Esophagus squamous epithelium (tissue), 5 donors: Measurements from ENCODE around the gene ZNHIT1. TPM values are rescaled to one million over a fixed set of nuclear protein-coding genes. Genes with fewer than 3 reads are reported as not detected.
"Not testable (repeated sequence)": the region's sequence is repeated elsewhere in the genome, so short reads cannot be mapped to it uniquely, and the experiment has no call there.

Experiments used
- DNase-seq: peaks from one replicate; lab custom pipeline; 2025; lab: John Stamatoyannopoulos, UW
- H3K27ac ChIP-seq, 4 donors: fragments of 200-600 bp; sonication (generic); one replicate each; pipeline ENCODE4 v1.5.1; 2016 to 2019; ENCODE audit warnings: mild to moderate bottlenecking in 1 of 4
- H3K27me3 ChIP-seq, 4 donors: fragments of 200-600 bp; sonication (generic); 1 replicate in 3 of 4; 2 replicates in 1 of 4; pipeline versions ENCODE4 v1.5.1 to v1.6.0; 2017 to 2021; ENCODE audit warnings: antibody characterized with exemption in 1 of 4
- H3K36me3 ChIP-seq, 3 donors: fragments of 200-600 bp; sonication (generic); one replicate each; pipeline ENCODE4 v1.5.1; 2016 to 2019
- H3K4me1 ChIP-seq, 3 donors: fragments of 200-600 bp; sonication (generic); one replicate each; pipeline ENCODE4 v1.5.1; 2017 to 2019
- H3K4me3 ChIP-seq, 4 donors: fragments of 200-600 bp; sonication (generic); 1 replicate in 3 of 4; 2 replicates in 1 of 4; pipeline ENCODE4 v1.5.1; 2016 to 2019; ENCODE audit warnings: mild to moderate bottlenecking in 2 of 4, moderate library complexity in 1 of 4
- H3K9me3 ChIP-seq, 3 donors: fragments of 200-600 bp; sonication (generic); one replicate each; pipeline ENCODE4 v1.5.1; 2016 to 2019
- POLR2A ChIP-seq, 4 donors: fragments of 450-650 bp; IDR thresholded peaks; one replicate each; pipeline ENCODE4 v1.6.1; 2017; ENCODE audit warnings: antibody characterized with exemption in 4 of 4, mild to moderate bottlenecking in 4 of 4, moderate library complexity in 3 of 4
- WGBS, 2 donors: methylation state at CpG; one replicate each; pipeline ENCODE4 v1.1.5; 2018; 5-methylcytosine and 5-hydroxymethylcytosine counted together
- intact Hi-C: fragments of 100-400 bp; cut with DNase I; formaldehyde crosslinking; loops from one replicate; pipeline ENCODE4 v1.15.0; 2022
- total RNA-seq, 4 donors: library from RNA; depleted of rRNA; stranded (reverse); fragments of >200 nt; gene quantifications; one replicate each; pipeline ENCODE4 v1.1.0, GENCODE V29; 2016
- TF ChIP-seq, protein P1 (sequence below), 6 experiments: fragments of 450-650 bp in 4 of 6; fragments of 200-600 bp in 2 of 6; sonication (generic) in 2 of 6; IDR thresholded peaks; one replicate each; pipeline ENCODE4 v1.5.1; 2016 to 2019; ENCODE audit warnings: antibody characterized with exemption in 6 of 6, mild to moderate bottlenecking in 4 of 6, moderate library complexity in 4 of 6
- donor health status: DM: yes; HTN: yes; CAD: no.

ZNHIT1 gene
- total RNA-seq, 4 donors from 2014 or later, result 51.3 to 87.9 (median 64.4) TPM

DNA sequence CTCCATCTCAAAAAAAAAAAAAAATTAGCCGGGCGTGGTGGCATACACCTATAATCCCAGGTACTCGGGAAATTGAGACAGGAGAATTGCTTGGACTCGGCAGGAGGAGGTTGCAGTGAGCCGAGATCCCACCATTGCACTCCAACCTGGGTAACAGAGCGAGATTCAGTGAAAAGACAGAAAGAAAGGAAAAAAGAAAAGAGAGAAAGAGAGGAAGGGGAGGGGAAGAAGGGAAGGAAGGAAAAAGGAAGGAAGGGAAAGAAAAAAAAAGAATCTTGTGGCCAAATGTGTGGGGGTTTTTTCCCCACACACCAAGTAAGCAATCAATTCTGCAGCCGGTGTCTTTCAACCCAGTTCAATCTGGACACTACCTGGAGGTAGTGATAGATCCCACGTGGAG, 28.9 kb upstream of the ZNHIT1 start:
- TF ChIP-seq POLR2A (IDR thresholded peaks at IDR 0.05), result no peak
- TF ChIP-seq, protein P1, sequence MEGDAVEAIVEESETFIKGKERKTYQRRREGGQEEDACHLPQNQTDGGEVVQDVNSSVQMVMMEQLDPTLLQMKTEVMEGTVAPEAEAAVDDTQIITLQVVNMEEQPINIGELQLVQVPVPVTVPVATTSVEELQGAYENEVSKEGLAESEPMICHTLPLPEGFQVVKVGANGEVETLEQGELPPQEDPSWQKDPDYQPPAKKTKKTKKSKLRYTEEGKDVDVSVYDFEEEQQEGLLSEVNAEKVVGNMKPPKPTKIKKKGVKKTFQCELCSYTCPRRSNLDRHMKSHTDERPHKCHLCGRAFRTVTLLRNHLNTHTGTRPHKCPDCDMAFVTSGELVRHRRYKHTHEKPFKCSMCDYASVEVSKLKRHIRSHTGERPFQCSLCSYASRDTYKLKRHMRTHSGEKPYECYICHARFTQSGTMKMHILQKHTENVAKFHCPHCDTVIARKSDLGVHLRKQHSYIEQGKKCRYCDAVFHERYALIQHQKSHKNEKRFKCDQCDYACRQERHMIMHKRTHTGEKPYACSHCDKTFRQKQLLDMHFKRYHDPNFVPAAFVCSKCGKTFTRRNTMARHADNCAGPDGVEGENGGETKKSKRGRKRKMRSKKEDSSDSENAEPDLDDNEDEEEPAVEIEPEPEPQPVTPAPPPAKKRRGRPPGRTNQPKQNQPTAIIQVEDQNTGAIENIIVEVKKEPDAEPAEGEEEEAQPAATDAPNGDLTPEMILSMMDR (IDR thresholded peaks at IDR 0.05), result no peak
- WGBS, 2 donors, result 70 to 73% methylated on average over 8 of the region's 8 CpGs
- H3K9me3 ChIP-seq, result no peaks in the 10 kb centered on the region
- H3K4me1 ChIP-seq, result peaks cover 0 to 5% (median 0%) of the 10 kb centered on the region in 3 donors
- no peak for DNase-seq
- H3K4me3 ChIP-seq, result no peak overlapping the region
- H3K27ac ChIP-seq, result no peak overlapping the region
- H3K27me3 ChIP-seq, result peaks cover 0 to 30% (median 0%) of the 10 kb centered on the region in 4 donors
- H3K36me3 ChIP-seq, result no peaks in the 10 kb centered on the region
- intact Hi-C loops, result no loop called here

DNA sequence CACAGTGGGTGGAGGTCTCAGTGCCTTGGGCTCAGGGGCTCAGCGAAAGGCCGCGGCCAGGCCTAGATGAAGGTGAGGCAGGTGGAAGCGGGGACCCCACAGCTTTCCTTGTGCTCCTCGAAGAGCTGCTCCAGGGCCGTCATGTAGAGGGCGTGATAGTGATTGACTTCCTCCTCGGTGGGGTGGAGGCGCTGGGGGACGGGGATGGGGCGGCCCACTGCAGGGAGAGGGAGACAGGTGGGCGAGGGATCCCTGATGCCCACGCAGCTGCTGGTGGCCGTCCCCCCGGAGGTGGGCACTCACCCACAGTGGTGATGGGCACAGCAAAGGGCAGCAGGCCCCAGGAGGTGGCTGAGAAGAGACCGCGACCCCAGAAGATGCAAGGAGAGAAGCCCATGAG, 22.1 kb upstream of the ZNHIT1 start:
- Histone ChIP-seq H3K27ac (no peak overlapping the region), H3K4me3 (no peak overlapping the region), H3K4me1 (peaks cover 0 to 5% (median 0%) of the 10 kb centered on the region in 3 donors), H3K9me3 (no peaks in the 10 kb centered on the region), H3K27me3 (peaks cover 0 to 51% (median 6%) of the 10 kb centered on the region in 4 donors), H3K36me3 (no peaks in the 10 kb centered on the region)
- no peak for DNase-seq
- WGBS, 2 donors, result 77 to 86% methylated on average over 1 to 3 of the region's 17 CpGs
- intact Hi-C loops, result no loop called here
- TF ChIP-seq POLR2A (IDR thresholded peaks at IDR 0.05), result no peak
- TF ChIP-seq, protein P1 (IDR thresholded peaks at IDR 0.05), result no peak

DNA sequence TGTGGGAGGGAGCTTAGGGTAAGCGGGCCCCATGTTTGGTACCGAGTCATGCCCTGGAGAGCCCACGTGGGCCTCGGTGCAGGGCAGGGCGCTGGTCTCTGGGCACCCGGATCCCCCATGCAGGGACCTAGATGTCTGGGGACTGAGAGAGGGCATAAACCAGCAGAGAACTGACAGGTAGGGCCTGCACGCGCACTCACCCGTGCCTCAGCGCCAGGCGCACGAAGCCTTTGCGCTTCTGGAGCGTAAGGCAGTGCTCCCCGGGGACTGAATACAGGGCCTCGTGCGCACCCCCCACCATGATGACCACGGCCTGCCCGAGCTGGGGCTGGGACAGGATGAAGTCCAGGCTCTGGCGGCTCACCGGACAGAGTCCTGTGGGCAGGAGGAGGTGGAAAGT, 20.0 kb upstream of the ZNHIT1 start:
- peaks cover 6 to 14% (median 10%) of the 10 kb centered on the region in 3 donors for H3K4me1 ChIP-seq
- no peaks in the 10 kb centered on the region for H3K36me3 ChIP-seq
- intact Hi-C loops, result no loop called here
- no peak overlapping the region for H3K27ac ChIP-seq
- WGBS, 2 donors, result 69 to 80% methylated on average over 3 to 11 of the region's 21 CpGs
- peaks cover 0 to 72% (median 18%) of the 10 kb centered on the region in 4 donors for H3K27me3 ChIP-seq
- TF ChIP-seq POLR2A (IDR thresholded peaks at IDR 0.05), result no peak
- TF ChIP-seq, protein P1 (IDR thresholded peaks at IDR 0.05), result no peak
- no peak overlapping the region for H3K4me3 ChIP-seq
- no peak for DNase-seq
- H3K9me3 ChIP-seq, result no peaks in the 10 kb centered on the region

DNA sequence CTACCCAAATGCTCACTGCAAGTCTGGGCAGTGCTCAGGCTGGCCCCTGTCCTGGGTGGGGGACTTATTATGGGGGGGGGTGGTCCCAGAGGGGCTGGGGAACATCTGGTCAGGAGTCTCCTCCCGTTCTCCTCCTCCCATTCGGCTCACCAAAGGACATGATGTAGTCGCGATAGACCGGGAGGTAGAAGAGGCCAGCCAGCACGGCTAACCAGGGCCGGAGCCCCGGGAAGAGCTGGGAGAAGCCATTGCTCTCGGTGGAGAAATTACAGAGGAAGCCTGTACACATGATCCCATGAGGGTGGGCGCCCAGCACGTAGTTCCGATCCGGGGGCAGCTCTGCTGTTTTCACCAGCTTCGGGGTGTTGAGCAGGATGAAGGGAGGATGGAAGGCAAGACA, 19.5 kb upstream of the ZNHIT1 start:
- DNase-seq, result no peak
- intact Hi-C loops, result no loop called here
- peaks cover 0 to 77% (median 18%) of the 10 kb centered on the region in 4 donors for H3K27me3 ChIP-seq

DNA sequence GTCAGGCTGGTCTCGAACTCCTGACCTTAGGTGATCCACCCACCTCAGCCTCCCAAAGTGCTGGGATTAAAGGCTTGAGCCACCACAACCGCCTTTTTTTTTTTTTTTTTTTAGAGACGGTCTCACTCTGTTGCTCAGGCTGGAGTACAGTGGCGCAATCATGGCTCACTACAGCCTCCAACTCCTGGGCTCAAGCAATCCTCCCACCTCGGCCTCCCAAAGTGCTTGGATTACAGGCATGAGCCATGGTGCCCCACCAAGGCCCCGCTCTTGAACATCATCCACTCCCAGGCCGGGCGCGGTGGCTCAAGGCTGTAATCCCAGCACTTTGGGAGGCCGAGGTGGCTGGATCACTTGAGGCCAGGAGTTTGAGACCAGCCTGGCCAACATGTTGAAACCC, 18.4 kb upstream of the ZNHIT1 start:
- intact Hi-C loops, H3K4me3 ChIP-seq, DNase-seq, H3K36me3 ChIP-seq, H3K9me3 ChIP-seq, H3K27ac ChIP-seq: not testable (repeated sequence)
- peaks cover 0 to 87% (median 18%) of the 10 kb centered on the region in 4 donors for H3K27me3 ChIP-seq
- H3K4me1 ChIP-seq, result peaks cover 6 to 14% (median 10%) of the 10 kb centered on the region in 3 donors
- 86 to 87% methylated on average over 6 to 7 of the region's 10 CpGs for whole genome bisulfite sequencing, 2 donors

More for the DNA sequence above, 19.5 kb upstream of the ZNHIT1 start:
- Histone ChIP-seq H3K27ac (no peak overlapping the region), H3K4me3 (no peak overlapping the region), H3K36me3 (no peaks in the 10 kb centered on the region), H3K4me1 (peaks cover 6 to 14% (median 10%) of the 10 kb centered on the region in 3 donors), H3K9me3 (no peaks in the 10 kb centered on the region)
- 78 to 79% methylated on average over 14 of the region's 14 CpGs for WGBS, 2 donors
- TF ChIP-seq POLR2A (IDR thresholded peaks at IDR 0.05), result no peak
- TF ChIP-seq, protein P1 (IDR thresholded peaks at IDR 0.05), result no peak

DNA sequence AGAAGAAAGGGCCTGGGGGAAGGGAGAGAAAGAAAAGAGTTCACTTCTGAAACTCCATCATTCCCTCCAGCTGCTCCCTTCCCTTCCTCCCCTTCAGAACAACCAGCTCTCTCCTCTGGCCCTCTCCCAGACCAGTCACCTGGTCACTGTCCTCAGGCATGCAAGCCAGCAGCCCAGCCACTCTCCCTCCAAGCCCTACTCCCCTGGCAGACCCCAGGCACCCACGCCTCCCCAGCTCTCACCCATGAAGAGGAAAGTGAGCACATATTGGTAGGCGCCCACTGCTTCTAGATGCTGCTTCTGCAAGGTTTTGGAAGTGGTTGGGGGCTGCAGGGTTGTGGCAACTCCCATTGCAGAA, 17.5 kb upstream of the ZNHIT1 start:
- TF ChIP-seq POLR2A (IDR thresholded peaks at IDR 0.05), result no peak
- TF ChIP-seq, protein P1 (IDR thresholded peaks at IDR 0.05), result no peak
- intact Hi-C loops, result no loop called here
- DNase-seq, result no peak
- H3K27me3 ChIP-seq, result peaks cover 0 to 86% (median 18%) of the 10 kb centered on the region in 4 donors
- H3K36me3 ChIP-seq, result no peaks in the 10 kb centered on the region
- 78 to 94% methylated on average over 1 to 2 of the region's 2 CpGs for whole genome bisulfite sequencing, 2 donors
- H3K4me3 ChIP-seq, result no peak overlapping the region
- H3K9me3 ChIP-seq, result no peaks in the 10 kb centered on the region
- H3K4me1 ChIP-seq, result peaks cover 6 to 14% (median 10%) of the 10 kb centered on the region in 3 donors
- H3K27ac ChIP-seq, result no peak overlapping the region
